GM23338 (cell line): Measurements from ENCODE around the gene HDHD5. TPM values are rescaled to one million over a fixed set of nuclear protein-coding genes. Genes with fewer than 3 reads are reported as not detected.

Source experiments
- ATAC-seq: fragments of 200-7000 bp; cut with Tn5 transposase; 3 replicates; pipeline ENCODE4 v1.9.1; 2020
- DNase-seq: peaks from one replicate; pipeline ENCODE4 v3.0.0-alpha.2; 2015; ENCODE audit warnings: low spot score
- H2AFZ ChIP-seq: fragments of 200-600 bp; sonication (generic); 2 replicates; pipeline ENCODE4 v1.8.0; 2016; ENCODE audit warnings: antibody characterized with exemption, mild to moderate bottlenecking, moderate library complexity
- H3F3A ChIP-seq: fragments of 200-600 bp; sonication (generic); replicated peaks from 2 replicates; pipeline ENCODE4 v1.8.0; 2017; ENCODE audit warnings: antibody characterized with exemption, mixed run types, low read depth
- H3K27ac ChIP-seq: fragments of 200-600 bp; sonication (generic); 2 replicates; pipeline ENCODE4 v1.6.1; 2016; ENCODE audit warnings: low read depth
- H3K27me3 ChIP-seq: fragments of 200-600 bp; sonication (generic); 2 replicates; pipeline ENCODE4 v1.8.0; 2016; ENCODE audit warnings: mild to moderate bottlenecking, mixed run types, moderate library complexity; ENCODE audit not compliant: insufficient read depth
- H3K36me3 ChIP-seq: fragments of 200-600 bp; sonication (generic); 2 replicates; pipeline ENCODE4 v1.8.0; 2016; ENCODE audit warnings: mild to moderate bottlenecking; ENCODE audit not compliant: insufficient read depth
- H3K4me1 ChIP-seq: fragments of 200-600 bp; sonication (generic); 2 replicates; pipeline ENCODE4 v1.8.0; 2016; ENCODE audit warnings: mild to moderate bottlenecking, moderate library complexity; ENCODE audit not compliant: insufficient read depth
- H3K4me2 ChIP-seq: fragments of 200-600 bp; sonication (generic); 2 replicates; pipeline ENCODE4 v1.7.1; 2017; ENCODE audit warnings: mixed run types
- H3K4me3 ChIP-seq: fragments of 200-600 bp; sonication (generic); 2 replicates; pipeline ENCODE4 v1.6.1; 2016; ENCODE audit warnings: mixed run types
- H3K79me2 ChIP-seq: fragments of 200-600 bp; sonication (generic); replicated peaks from 2 replicates; pipeline ENCODE4 v1.8.0; 2017; ENCODE audit warnings: mild to moderate bottlenecking; ENCODE audit not compliant: insufficient read depth
- H3K9me2 ChIP-seq: fragments of 200-600 bp; sonication (generic); 2 replicates; pipeline ENCODE4 v1.8.0; 2017; ENCODE audit not compliant: insufficient read depth
- H4K20me1 ChIP-seq: fragments of 200-600 bp; sonication (generic); replicated peaks from 2 replicates; pipeline ENCODE4 v1.8.0; 2017; ENCODE audit warnings: mild to moderate bottlenecking; ENCODE audit not compliant: insufficient read depth
- H3K27ac Mint-ChIP-seq: 2 replicates; pipeline ENCODE4 v1.8.0; 2020; ENCODE audit warnings: inconsistent platforms, mild to moderate bottlenecking, moderate library complexity, mixed read lengths
- H3K27me3 Mint-ChIP-seq: 3 replicates; pipeline ENCODE4 v1.8.0; 2022; ENCODE audit warnings: low read depth, mild to moderate bottlenecking, moderate library complexity, mixed read lengths, inconsistent platforms; ENCODE audit not compliant: insufficient read depth, poor library complexity
- H3K36me3 Mint-ChIP-seq: 3 replicates; pipeline ENCODE4 v1.8.0; 2021; ENCODE audit warnings: low read depth, mild to moderate bottlenecking, inconsistent platforms, moderate library complexity, mixed read lengths
- H3K4me1 Mint-ChIP-seq: 3 replicates; pipeline ENCODE4 v1.8.0; 2020; ENCODE audit warnings: mild to moderate bottlenecking, inconsistent platforms, mixed read lengths
- H3K4me3 Mint-ChIP-seq: 3 replicates; pipeline ENCODE4 v1.8.0; 2021; ENCODE audit warnings: moderate library complexity, mild to moderate bottlenecking, inconsistent platforms, mixed read lengths
- H3K9me3 Mint-ChIP-seq: 3 replicates; pipeline ENCODE4 v1.8.0; 2020; ENCODE audit warnings: moderate library complexity, mild to moderate bottlenecking, inconsistent platforms, mixed read lengths
- CREB1 ChIP-seq: fragments of 250-450 bp; sonication (Bioruptor Pico); IDR thresholded peaks from 2 replicates; pipeline ENCODE4 v1.5.0; 2020; ENCODE audit warnings: low read depth, mild to moderate bottlenecking, moderate library complexity
- EZH2 ChIP-seq: fragments of 200-600 bp; sonication (generic); IDR thresholded peaks from one replicate; pipeline ENCODE4 v1.8.0; 2017; ENCODE audit warnings: antibody characterized with exemption, mild to moderate bottlenecking, low read depth; ENCODE audit not compliant: unreplicated experiment
- EZH2phosphoT487 ChIP-seq: fragments of 200-600 bp; sonication (generic); IDR thresholded peaks from one replicate; pipeline ENCODE4 v1.8.1; 2018; ENCODE audit warnings: antibody characterized with exemption; ENCODE audit not compliant: unreplicated experiment
- JUNB ChIP-seq: IDR thresholded peaks from one replicate; pipeline ENCODE4 v1.6.1; 2016; ENCODE audit warnings: antibody characterized with exemption; ENCODE audit not compliant: unreplicated experiment
- NANOG ChIP-seq: IDR thresholded peaks from 2 replicates; pipeline ENCODE4 v1.6.1; 2016; ENCODE audit warnings: antibody characterized with exemption, borderline replicate concordance
- POLR2AphosphoS5 ChIP-seq: IDR thresholded peaks from 2 replicates; pipeline ENCODE4 v1.6.1; 2016; ENCODE audit warnings: antibody characterized with exemption, low read depth
- STAT1 ChIP-seq: IDR thresholded peaks from one replicate; pipeline ENCODE4 v1.6.1; 2016; ENCODE audit warnings: antibody characterized with exemption; ENCODE audit not compliant: unreplicated experiment
- ZNF114 ChIP-seq: fragments of 250-450 bp; sonication (Bioruptor Pico); IDR thresholded peaks from 2 replicates; pipeline ENCODE4 v1.5.0; 2020; ENCODE audit warnings: mild to moderate bottlenecking, moderate library complexity
- ZNF331 ChIP-seq: fragments of 250-450 bp; sonication (Bioruptor Pico); IDR thresholded peaks from 2 replicates; pipeline ENCODE4 v1.5.0; 2020; ENCODE audit warnings: low read depth, mild to moderate bottlenecking, moderate library complexity
- ZNF462 ChIP-seq: fragments of 250-450 bp; sonication (Bioruptor Pico); IDR thresholded peaks from 2 replicates; pipeline ENCODE4 v1.5.0; 2020; ENCODE audit warnings: mild to moderate bottlenecking, moderate library complexity
- polyA plus RNA-seq: library from polyadenylated mRNA; unstranded; fragments of >200 nt; fragmentation: Nextera tagmentation; extraction: Ambion mirVana; gene quantifications from 2 replicates; pipeline ENCODE4 v1.2.1, GENCODE V29; 2016
- total RNA-seq: library from RNA; depleted of rRNA; stranded (reverse); fragments of >200 nt; shearing (Covaris generic); gene quantifications from 2 replicates; pipeline ENCODE4 v1.2.3, GENCODE V29; 2014
- TF ChIP-seq, protein P1 (sequence below), 2 experiments: fragments of 200-600 bp in 1 of 2; sonication (generic) in 1 of 2; conservative IDR thresholded peaks; 2 replicates each; pipeline versions ENCODE4 v1.5.1 to v1.6.1; 2016 to 2017; ENCODE audit warnings: antibody characterized with exemption in 2 of 2, low read depth in 2 of 2, mild to moderate bottlenecking in 2 of 2, moderate library complexity in 1 of 2
- TF ChIP-seq, protein P2 (sequence below): IDR thresholded peaks from one replicate; pipeline ENCODE4 v1.6.1; 2018; ENCODE audit warnings: antibody characterized with exemption; ENCODE audit not compliant: unreplicated experiment
- TF ChIP-seq, protein P3 (sequence below): IDR thresholded peaks from 2 replicates; pipeline ENCODE4 v1.6.1; 2016; ENCODE audit warnings: antibody characterized with exemption

Gene HDHD5
- total and polyA plus RNA-seq, 2 experiments from 2014 or later = 70.0 to 116 TPM

DNA sequence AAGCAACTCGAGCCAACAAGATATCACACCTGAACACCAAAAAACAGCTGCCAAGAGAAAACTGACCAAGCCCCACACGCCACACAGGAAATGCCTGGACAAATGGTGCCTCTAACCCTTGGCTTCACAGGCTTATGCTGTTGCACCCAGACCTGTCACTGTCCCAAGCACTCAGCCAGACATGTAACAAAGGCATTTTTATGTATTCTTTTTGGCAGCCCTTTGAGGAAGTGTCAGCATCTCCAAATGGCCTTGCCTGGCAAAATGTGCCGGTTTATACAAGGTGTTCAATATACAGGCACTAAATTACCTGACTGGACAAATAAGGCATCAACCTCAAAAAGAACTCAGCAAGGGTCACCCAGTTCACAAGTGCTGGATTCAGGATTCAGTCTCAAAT, 6.1 kb downstream of the HDHD5 start:
- ATAC-seq = no peak
- Histone ChIP-seq H3K27me3 (no peaks in the 10 kb centered on the region), H3K27ac (no peak overlapping the region), H3K4me1 (peaks cover 14% of the 10 kb centered on the region), H3F3A (peaks cover 7% of the 10 kb centered on the region; the same call in 1 of the 2 replicates), H3K36me3 (no peaks in the 10 kb centered on the region), H4K20me1 (peaks cover 66% of the 10 kb centered on the region), H3K79me2 (peaks cover 100% of the 10 kb centered on the region), H3K4me2 (no peak overlapping the region), H3K9me2 (no peaks in the 10 kb centered on the region), H3K4me3 (no peak overlapping the region), H2AFZ (no peak overlapping the region)
- H3K27me3 Mint-ChIP-seq = peaks cover 7% of the 10 kb centered on the region
- no peak for TF ChIP-seq EZH2phosphoT487
- TF ChIP-seq, protein P1, sequence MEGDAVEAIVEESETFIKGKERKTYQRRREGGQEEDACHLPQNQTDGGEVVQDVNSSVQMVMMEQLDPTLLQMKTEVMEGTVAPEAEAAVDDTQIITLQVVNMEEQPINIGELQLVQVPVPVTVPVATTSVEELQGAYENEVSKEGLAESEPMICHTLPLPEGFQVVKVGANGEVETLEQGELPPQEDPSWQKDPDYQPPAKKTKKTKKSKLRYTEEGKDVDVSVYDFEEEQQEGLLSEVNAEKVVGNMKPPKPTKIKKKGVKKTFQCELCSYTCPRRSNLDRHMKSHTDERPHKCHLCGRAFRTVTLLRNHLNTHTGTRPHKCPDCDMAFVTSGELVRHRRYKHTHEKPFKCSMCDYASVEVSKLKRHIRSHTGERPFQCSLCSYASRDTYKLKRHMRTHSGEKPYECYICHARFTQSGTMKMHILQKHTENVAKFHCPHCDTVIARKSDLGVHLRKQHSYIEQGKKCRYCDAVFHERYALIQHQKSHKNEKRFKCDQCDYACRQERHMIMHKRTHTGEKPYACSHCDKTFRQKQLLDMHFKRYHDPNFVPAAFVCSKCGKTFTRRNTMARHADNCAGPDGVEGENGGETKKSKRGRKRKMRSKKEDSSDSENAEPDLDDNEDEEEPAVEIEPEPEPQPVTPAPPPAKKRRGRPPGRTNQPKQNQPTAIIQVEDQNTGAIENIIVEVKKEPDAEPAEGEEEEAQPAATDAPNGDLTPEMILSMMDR (conservative IDR thresholded peaks at IDR 0.05; ENCODE audit: low read depth in 2 of 2) = no peak
- TF ChIP-seq POLR2AphosphoS5 = no peak
- no peak for TF ChIP-seq ZNF331 (CRISPR knock-in tag)
- no peak for TF ChIP-seq JUNB
- TF ChIP-seq STAT1 = no peak
- TF ChIP-seq NANOG = no peak
- no peak for TF ChIP-seq ZNF114 (CRISPR knock-in tag)
- TF ChIP-seq ZNF462 (CRISPR knock-in tag) = no peak
- TF ChIP-seq, protein P2, sequence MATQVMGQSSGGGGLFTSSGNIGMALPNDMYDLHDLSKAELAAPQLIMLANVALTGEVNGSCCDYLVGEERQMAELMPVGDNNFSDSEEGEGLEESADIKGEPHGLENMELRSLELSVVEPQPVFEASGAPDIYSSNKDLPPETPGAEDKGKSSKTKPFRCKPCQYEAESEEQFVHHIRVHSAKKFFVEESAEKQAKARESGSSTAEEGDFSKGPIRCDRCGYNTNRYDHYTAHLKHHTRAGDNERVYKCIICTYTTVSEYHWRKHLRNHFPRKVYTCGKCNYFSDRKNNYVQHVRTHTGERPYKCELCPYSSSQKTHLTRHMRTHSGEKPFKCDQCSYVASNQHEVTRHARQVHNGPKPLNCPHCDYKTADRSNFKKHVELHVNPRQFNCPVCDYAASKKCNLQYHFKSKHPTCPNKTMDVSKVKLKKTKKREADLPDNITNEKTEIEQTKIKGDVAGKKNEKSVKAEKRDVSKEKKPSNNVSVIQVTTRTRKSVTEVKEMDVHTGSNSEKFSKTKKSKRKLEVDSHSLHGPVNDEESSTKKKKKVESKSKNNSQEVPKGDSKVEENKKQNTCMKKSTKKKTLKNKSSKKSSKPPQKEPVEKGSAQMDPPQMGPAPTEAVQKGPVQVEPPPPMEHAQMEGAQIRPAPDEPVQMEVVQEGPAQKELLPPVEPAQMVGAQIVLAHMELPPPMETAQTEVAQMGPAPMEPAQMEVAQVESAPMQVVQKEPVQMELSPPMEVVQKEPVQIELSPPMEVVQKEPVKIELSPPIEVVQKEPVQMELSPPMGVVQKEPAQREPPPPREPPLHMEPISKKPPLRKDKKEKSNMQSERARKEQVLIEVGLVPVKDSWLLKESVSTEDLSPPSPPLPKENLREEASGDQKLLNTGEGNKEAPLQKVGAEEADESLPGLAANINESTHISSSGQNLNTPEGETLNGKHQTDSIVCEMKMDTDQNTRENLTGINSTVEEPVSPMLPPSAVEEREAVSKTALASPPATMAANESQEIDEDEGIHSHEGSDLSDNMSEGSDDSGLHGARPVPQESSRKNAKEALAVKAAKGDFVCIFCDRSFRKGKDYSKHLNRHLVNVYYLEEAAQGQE = no peak
- TF ChIP-seq EZH2 = no peak
- TF ChIP-seq, protein P3, sequence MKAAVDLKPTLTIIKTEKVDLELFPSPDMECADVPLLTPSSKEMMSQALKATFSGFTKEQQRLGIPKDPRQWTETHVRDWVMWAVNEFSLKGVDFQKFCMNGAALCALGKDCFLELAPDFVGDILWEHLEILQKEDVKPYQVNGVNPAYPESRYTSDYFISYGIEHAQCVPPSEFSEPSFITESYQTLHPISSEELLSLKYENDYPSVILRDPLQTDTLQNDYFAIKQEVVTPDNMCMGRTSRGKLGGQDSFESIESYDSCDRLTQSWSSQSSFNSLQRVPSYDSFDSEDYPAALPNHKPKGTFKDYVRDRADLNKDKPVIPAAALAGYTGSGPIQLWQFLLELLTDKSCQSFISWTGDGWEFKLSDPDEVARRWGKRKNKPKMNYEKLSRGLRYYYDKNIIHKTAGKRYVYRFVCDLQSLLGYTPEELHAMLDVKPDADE = no peak
- no peak for TF ChIP-seq CREB1
- DNase-seq = no peak
- H3K27ac Mint-ChIP-seq = no peak overlapping the region
- H3K36me3 Mint-ChIP-seq = peaks cover 20% of the 10 kb centered on the region
- no peak overlapping the region for H3K4me3 Mint-ChIP-seq
- H3K9me3 Mint-ChIP-seq = no peaks in the 10 kb centered on the region
- H3K4me1 Mint-ChIP-seq = peaks cover 17% of the 10 kb centered on the region
